Hepatocyte (in vitro differentiated cells): ENCODE measurements around the gene RADIL.
"Not testable (repeated sequence)": the region's sequence is repeated elsewhere in the genome, so short reads cannot be mapped to it uniquely, and the experiment has no call there.

Experiments
- CTCF ChIP-seq: fragments of 200-600 bp; sonication (generic); IDR thresholded peaks from 2 replicates; pipeline ENCODE4 v1.5.1; 2016; ENCODE audit warnings: antibody characterized with exemption, mild to moderate bottlenecking; ENCODE audit not compliant: poor library complexity
- EZH2 ChIP-seq: fragments of 200-600 bp; sonication (generic); IDR thresholded peaks from 2 replicates; pipeline ENCODE4 v1.6.1; 2016; ENCODE audit warnings: antibody characterized with exemption, mild to moderate bottlenecking, borderline replicate concordance

DNA sequence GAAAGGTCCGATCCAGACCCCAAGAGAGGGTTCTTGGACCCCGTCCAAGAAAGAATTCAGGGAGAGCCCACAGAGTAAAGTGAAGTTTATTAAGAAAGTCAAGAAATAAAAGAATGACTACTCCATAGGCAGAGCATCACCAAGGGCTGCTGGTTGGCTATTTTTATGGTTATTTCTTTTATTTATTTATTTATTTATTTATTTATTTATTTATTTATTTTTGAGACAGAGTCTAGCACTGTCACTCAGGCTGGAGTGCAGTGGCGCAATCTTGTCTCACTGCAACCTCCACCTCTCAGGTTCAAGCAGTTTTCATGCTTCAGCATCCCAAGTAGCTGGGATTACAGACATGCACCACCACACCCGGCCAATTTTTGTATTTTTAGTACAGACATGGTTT, 9.7 kb upstream of the RADIL start:
- TF ChIP-seq CTCF, EZH2: not testable (repeated sequence)
